HG02678 (cell line): ENCODE data around the gene SNTG2.

Experiments used
- ATAC-seq: cut with Tn5 transposase; IDR thresholded peaks from one replicate; pipeline ENCODE4 v1.9.1; 2021; ENCODE audit warnings: mild to moderate bottlenecking, moderate library complexity; ENCODE audit not compliant: unreplicated experiment

SNTG2 gene

GRCh38 chr2:987789-988188 is 37.1 kb downstream of the SNTG2 start:
- no peak for ATAC-seq

GRCh38 chr2:989781-990467 is 39.3 kb downstream of the SNTG2 start:
- ATAC-seq = no peak

GRCh38 chr2:990970-991369 is 40.3 kb downstream of the SNTG2 start:
- no peak for ATAC-seq

- no peak for ATAC-seq
These were observed 51.7 kb downstream of the SNTG2 start for GRCh38 chr2:1002350-1002749.

- ATAC-seq = no peak
These were observed 53.7 kb downstream of the SNTG2 start for GRCh38 chr2:1004398-1004797.

- no peak for ATAC-seq
These were observed 59.8 kb downstream of the SNTG2 start for GRCh38 chr2:1010415-1010930.

GRCh38 chr2:1011006-1011405 is 60.4 kb downstream of the SNTG2 start:
- no peak for ATAC-seq

GRCh38 chr2:1011985-1012384 is 61.3 kb downstream of the SNTG2 start:
- no peak for ATAC-seq

GRCh38 chr2:1014802-1015201 is 64.2 kb downstream of the SNTG2 start:
- ATAC-seq = no peak

GRCh38 chr2:1016500-1016899 is 65.9 kb downstream of the SNTG2 start:
- ATAC-seq = no peak

- no peak for ATAC-seq
These were observed 67.2 kb downstream of the SNTG2 start for GRCh38 chr2:1017827-1018226.

GRCh38 chr2:1020206-1020605 is 69.6 kb downstream of the SNTG2 start:
- ATAC-seq = no peak

GRCh38 chr2:1022178-1022577 is 71.5 kb downstream of the SNTG2 start:
- no peak for ATAC-seq

- no peak for ATAC-seq
These were observed 74.3 kb downstream of the SNTG2 start for GRCh38 chr2:1024981-1025380.

GRCh38 chr2:1026141-1026540 is 75.5 kb downstream of the SNTG2 start:
- no peak for ATAC-seq

GRCh38 chr2:1028831-1029230 is 78.2 kb downstream of the SNTG2 start:
- no peak for ATAC-seq

GRCh38 chr2:1032030-1032429 is 81.4 kb downstream of the SNTG2 start:
- no peak for ATAC-seq

GRCh38 chr2:1033069-1033468 is 82.4 kb downstream of the SNTG2 start:
- no peak for ATAC-seq

GRCh38 chr2:1037066-1037465 is 86.4 kb downstream of the SNTG2 start:
- ATAC-seq = no peak

GRCh38 chr2:1039549-1039948 is 88.9 kb downstream of the SNTG2 start:
- ATAC-seq = no peak

- no peak for ATAC-seq
These were observed 90.6 kb downstream of the SNTG2 start for GRCh38 chr2:1041012-1041805.

- ATAC-seq = peak; percentile 74
These were observed 94.5 kb downstream of the SNTG2 start for GRCh38 chr2:1045109-1045508.
